Measurements from ENCODE around the gene GADD45GIP1.
"Not testable (repeated sequence)": the region's sequence is repeated elsewhere in the genome, so short reads cannot be mapped to it uniquely, and the experiment has no call there.

GADD45GIP1 gene

DNA sequence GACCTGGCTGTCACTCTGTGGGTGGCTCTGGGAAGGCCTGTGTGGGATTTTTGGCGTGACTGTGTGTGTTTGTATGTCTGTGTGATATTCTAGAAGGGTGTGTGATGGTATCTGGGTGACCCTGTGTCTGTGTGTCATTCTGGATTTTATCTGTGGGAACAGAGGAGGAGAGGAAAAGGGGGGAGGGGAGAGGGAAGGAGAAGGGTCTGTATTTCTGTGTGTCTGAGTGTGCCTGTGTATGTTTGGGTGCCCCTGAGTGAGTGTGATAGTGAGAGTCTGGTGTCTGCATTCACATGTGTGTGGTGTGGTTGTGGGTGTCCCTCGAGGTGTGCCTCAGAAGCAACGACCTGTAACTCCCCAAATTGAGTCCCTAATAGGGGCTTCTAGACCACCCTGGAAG lies 30.2 kb upstream of the GADD45GIP1 start:
- no peak for DNase-seq

DNA sequence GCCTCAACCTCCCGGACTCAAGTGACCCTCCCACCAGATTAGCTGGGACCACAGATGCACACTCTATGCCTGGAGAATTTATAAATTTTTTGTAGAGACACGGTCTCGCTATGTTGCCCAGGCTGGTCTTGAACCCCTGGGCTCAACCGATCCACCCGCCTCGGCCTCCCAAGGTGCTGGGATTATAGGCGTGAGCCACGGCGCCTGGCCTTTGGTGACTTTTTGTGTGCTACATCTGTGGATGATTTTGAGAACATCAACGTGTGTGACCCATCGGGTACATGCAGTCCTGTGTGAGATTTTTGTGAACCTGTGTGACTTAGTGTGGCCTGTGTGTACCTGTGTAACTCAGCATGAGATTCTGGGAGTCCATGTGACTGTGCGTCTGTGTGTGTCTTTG lies 29.7 kb upstream of the GADD45GIP1 start:
- no peak for DNase-seq

- no peak for DNase-seq
These were observed 28.2 kb upstream of the GADD45GIP1 start for GRCh38 chr19:12985049-12985776.

- DNase-seq = no peak
These were observed 27.6 kb upstream of the GADD45GIP1 start for GRCh38 chr19:12984683-12985048.

GRCh38 chr19:12984143-12984627 lies 27.2 kb upstream of the GADD45GIP1 start:
- DNase-seq = no peak

DNA sequence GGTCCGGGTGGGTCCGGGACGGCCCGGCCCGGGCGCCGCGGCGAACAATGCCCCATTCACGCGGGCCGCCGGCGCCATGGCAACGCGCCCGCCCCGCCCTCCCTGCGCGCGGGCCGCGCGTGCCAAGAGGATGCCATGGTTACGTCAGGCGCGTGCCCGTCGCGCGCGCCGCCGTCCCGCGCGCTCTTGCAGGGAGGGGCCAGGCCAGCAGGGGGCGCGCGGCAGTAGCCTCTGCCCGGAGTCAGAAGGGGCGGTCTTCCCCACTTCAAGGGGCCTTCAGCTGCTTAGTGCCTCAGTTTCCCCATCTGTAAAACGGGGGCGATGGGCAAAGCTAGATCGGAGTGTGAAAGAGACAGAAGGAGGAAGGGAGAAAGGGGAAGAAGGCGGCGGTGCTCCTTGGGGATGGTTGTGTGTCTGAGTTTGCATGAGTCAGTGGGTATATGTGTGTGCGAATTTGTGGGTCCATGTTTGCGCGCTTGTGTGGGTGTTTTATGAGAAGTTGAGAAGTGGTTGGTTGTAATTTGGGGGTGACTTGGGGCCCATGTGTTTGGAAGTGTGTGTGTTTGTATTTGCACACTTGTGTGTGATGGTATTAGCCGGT lies 26.6 kb upstream of the GADD45GIP1 start:
- peak; percentile 75 for DNase-seq

GRCh38 chr19:12983091-12983490 lies 26.1 kb upstream of the GADD45GIP1 start:
- DNase-seq = no peak

DNA sequence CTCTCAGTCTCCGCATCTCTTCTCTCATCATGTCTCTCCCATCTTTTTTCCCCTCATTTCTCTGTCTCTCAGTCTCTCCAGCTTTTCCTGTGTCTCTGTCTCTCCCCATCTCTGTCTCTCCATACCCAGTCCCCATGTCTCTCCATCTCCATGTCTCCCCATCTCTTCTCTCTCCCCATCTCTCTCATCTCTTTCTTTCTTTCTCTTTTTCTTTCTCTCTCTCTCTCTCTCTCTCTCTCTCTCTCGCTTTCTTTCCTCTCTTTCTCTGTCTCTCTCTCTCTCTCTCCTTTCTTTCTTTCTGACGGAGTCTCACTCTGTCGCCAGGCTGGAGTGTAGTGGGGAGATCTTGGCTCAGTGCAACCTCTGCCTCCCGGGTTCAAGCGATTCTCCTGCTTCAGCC lies 25.6 kb upstream of the GADD45GIP1 start:
- no peak for DNase-seq

DNA sequence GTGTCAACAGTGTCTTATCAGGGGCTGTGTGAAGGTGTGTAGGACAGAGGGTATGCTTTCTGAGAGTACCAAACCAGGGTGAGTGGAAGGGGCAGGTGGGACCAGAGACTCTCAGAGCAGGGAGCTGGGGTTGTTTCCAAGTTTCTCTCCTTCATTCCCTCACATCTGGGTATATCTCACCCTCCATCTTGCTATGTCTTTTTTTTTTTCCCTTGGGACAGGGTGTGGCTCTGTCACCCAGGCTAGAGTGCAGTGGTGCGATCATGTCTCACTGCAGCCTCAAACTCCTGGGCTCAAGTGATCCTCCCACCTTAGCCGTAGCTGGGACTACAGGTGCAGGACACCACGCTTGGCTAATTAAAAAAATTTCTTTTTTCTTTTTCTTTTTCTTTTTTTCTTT lies 23.0 kb upstream of the GADD45GIP1 start:
- DNase-seq = no peak

GRCh38 chr19:12976109-12976508 lies 19.1 kb upstream of the GADD45GIP1 start:
- not testable (repeated sequence) for DNase-seq

- DNase-seq = no peak
These were observed 18.3 kb upstream of the GADD45GIP1 start for GRCh38 chr19:12975221-12975741.

- DNase-seq = no peak
These were observed 17.5 kb upstream of the GADD45GIP1 start for GRCh38 chr19:12974301-12975220.

DNA sequence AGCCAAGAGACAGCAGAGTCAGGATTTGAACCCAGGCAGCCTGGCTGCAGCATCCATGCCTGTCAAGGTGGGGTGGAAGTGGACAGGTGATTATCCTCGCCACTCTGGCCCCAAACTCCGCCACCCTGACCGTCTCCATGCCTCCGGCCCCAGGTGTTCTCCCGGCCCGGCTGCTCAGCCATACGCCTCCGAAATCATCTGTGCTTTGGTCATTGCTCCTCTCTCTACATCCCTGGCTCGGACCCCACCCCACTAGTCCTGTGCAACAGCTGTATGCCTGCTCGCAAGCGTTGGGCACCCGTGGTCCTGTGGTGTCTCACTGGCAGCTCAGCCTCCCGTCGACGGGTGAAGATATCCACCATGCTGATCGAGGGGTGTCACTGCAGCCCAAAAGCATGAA lies 16.2 kb upstream of the GADD45GIP1 start:
- DNase-seq = no peak

DNA sequence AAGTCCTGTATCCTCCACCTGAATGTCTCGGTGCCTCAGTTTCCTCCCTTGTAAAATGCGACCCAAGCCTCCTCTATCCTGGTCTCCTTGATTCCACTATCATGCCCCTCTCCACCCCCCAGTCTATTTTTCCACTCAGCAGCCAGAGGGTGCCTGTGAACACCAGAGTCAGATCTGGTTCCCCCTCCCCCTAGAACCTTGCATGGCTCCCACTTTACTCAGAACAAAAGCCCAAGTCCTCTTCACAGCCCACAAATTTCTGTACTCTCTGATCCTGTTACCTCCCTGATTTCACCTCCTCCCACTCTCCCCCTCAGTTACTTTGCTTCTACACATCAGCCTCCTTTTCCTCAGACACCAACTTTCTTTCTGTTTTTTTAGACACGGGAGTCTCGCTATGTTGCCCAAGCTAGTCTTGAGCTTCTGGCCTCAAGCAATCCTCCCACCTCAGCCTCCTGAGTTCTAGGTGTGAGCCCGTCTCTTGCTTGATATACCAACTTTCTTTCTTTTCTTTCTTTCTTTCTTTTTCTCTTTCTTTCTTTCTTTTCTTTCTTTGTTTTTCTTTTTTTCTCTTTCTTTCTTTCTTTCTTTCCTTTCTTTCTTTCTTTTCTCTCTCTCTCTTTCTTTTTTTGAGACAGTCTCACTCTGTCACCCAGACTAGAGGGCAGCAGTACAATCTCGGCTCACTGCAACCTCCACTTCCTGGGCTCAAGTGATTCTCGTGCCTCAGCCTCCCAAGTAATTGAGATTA lies 13.2 kb upstream of the GADD45GIP1 start:
- no peak for DNase-seq

- DNase-seq = no peak
These were observed 12.4 kb upstream of the GADD45GIP1 start, which contains the start of gene DAND5 for GRCh38 chr19:12969292-12969988. DAND5 (plus strand) TSS chr19:12969576; CDS start chr19:12969661, 85 bp downstream.

GRCh38 chr19:12967907-12968306 lies 10.9 kb upstream of the GADD45GIP1 start:
- DNase-seq = no peak

GRCh38 chr19:12965812-12966135 lies 8.8 kb upstream of the GADD45GIP1 start:
- no peak for DNase-seq

GRCh38 chr19:12965017-12965811 lies 8.2 kb upstream of the GADD45GIP1 start:
- peak; percentile 73 for DNase-seq

DNA sequence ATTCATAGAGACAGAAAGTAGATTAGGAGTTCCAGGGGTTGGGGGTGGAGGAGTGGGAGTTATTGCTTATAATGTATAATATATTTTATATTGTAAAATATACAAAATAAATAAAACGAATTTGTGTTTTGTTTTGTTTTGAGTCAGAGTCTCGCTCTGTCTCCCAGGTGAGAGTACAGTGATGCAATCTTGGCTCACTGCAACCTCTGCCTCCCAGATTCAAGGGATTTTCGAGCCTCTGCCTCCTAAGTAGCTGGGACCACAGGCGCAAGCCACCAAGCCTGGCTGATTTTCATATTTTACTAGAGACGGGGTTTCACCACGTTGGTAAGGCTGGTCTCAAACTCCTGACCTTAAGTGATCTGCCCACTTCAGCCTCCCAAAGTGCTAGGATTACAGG lies 2.5 kb upstream of the GADD45GIP1 start:
- DNase-seq = no peak

- not testable (repeated sequence) for DNase-seq
These were observed 448 bp upstream of the GADD45GIP1 start for GRCh38 chr19:12957389-12957952.

DNA sequence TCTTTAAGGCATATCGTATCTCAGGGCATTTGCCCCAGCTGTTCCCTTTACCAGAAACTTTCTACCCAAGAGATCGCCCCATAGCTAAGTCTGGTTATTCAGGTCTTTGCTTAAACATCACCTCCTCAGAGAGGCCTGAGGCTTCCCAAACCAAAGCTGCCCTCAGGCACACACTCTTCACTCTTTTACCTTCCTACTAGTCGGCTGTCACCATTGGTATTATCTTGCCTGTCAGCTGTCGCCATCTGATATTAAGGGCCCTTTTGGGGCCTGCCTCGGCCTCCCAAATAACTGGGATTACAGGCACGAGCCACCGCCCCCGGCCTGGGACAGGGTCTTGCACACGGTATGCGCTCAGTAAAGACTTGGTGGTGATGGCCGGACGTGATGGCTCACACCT lies 1.0 kb downstream of the GADD45GIP1 start:
- no peak for DNase-seq

All from activated effector memory CD4-positive, alpha-beta T cell treated with Interleukin-2 at 50 U/mL for 16 hours (primary cell).